HepG2 (cell line): Measurements from ENCODE around the gene MAP2K2. TPM values are rescaled to one million over a fixed set of nuclear protein-coding genes. Genes with fewer than 3 reads are reported as not detected.
A peak's percentile ranks its signal among the peaks of the same experiment; 100 is the strongest.

Experiments used
- CREB1 ChIP-seq, 2 experiments: fragments of 450-650 bp in 1 of 2; IDR thresholded peaks; 2 replicates each; pipeline ENCODE4 v1.6.1; 2016 to 2017; ENCODE audit warnings: control low read depth in 1 of 2, mild to moderate bottlenecking in 1 of 2, missing compliant biosample characterization in 1 of 2, missing genetic modification characterization in 1 of 2
- EZH2 ChIP-seq: conservative IDR thresholded peaks from 2 replicates; pipeline ENCODE4 v1.6.1; 2012; ENCODE audit warnings: mild to moderate bottlenecking, low read depth, low read length, moderate library complexity
- ISL2 ChIP-seq: sonication (generic); formaldehyde crosslinking; IDR thresholded peaks from 2 replicates; pipeline ENCODE4 v1.5.0; 2020; ENCODE audit warnings: missing genetic modification reagents
- KDM1A ChIP-seq: IDR thresholded peaks from 2 replicates; pipeline ENCODE4 v1.6.1; 2016; ENCODE audit warnings: missing compliant biosample characterization
- MBNL3 ChIP-seq: fragments of 250-450 bp; sonication (Bioruptor Pico); conservative IDR thresholded peaks from 2 replicates; pipeline ENCODE4 v1.8.0; 2022; ENCODE audit warnings: mild to moderate bottlenecking, inconsistent platforms
- NBN ChIP-seq: fragments of 450-650 bp; conservative IDR thresholded peaks from 2 replicates; pipeline ENCODE4 v1.6.1; 2017
- NR2F1 ChIP-seq, 2 experiments: fragments of 450-650 bp in 1 of 2; formaldehyde crosslinking in 1 of 2; IDR thresholded peaks; 2 replicates each; pipeline versions ENCODE4 v1.5.0 to v1.6.1; 2016 to 2020; ENCODE audit warnings: mild to moderate bottlenecking in 1 of 2, missing compliant biosample characterization in 1 of 2, missing genetic modification reagents in 1 of 2, moderate library complexity in 1 of 2
- PAX8 ChIP-seq: sonication (generic); formaldehyde crosslinking; IDR thresholded peaks from 2 replicates; pipeline ENCODE4 v1.8.0; 2022; ENCODE audit warnings: mild to moderate bottlenecking, missing genetic modification reagents, borderline replicate concordance
- PCBP2 ChIP-seq: fragments of 200-400 bp; formaldehyde crosslinking; optimal IDR thresholded peaks from 2 replicates; pipeline ENCODE3; 2018; ENCODE audit warnings: low read length, low read depth; ENCODE audit not compliant: poor library complexity, severe bottlenecking
- PHF8 ChIP-seq: sonication (generic); formaldehyde crosslinking; IDR thresholded peaks from 2 replicates; pipeline ENCODE4 v1.5.0; 2020; ENCODE audit warnings: missing genetic modification reagents
- THYN1 ChIP-seq: sonication (generic); formaldehyde crosslinking; IDR thresholded peaks from 2 replicates; pipeline ENCODE4 v1.8.1; 2023; ENCODE audit warnings: low read depth, mild to moderate bottlenecking, moderate library complexity, missing genetic modification reagents, borderline replicate concordance
- TSC22D2 ChIP-seq: sonication (generic); formaldehyde crosslinking; IDR thresholded peaks from 2 replicates; pipeline ENCODE4 v1.5.1; 2020; ENCODE audit warnings: missing genetic modification reagents, mild to moderate bottlenecking, borderline replicate concordance
- YEATS2 ChIP-seq: sonication (generic); formaldehyde crosslinking; IDR thresholded peaks from 2 replicates; pipeline ENCODE4 v1.4.0; 2020; ENCODE audit warnings: missing genetic modification reagents, borderline replicate concordance
- ZFP62 ChIP-seq: sonication (generic); formaldehyde crosslinking; IDR thresholded peaks from 2 replicates; pipeline ENCODE4 v1.4.0; 2020; ENCODE audit warnings: missing genetic modification reagents
- ZIK1 ChIP-seq: sonication (generic); formaldehyde crosslinking; IDR thresholded peaks from 2 replicates; pipeline ENCODE4 v1.5.0; 2020; ENCODE audit warnings: mild to moderate bottlenecking, low read depth, missing genetic modification reagents, borderline replicate concordance
- ZNF281 ChIP-seq: sonication (generic); formaldehyde crosslinking; IDR thresholded peaks from 2 replicates; pipeline ENCODE4 v1.4.0; 2020; ENCODE audit warnings: missing genetic modification reagents, borderline replicate concordance
- ZNF33B ChIP-seq: sonication (generic); formaldehyde crosslinking; IDR thresholded peaks from 2 replicates; pipeline ENCODE4 v1.5.1; 2020; ENCODE audit warnings: mild to moderate bottlenecking, missing genetic modification reagents
- ZNF460 ChIP-seq: sonication (generic); formaldehyde crosslinking; IDR thresholded peaks from 2 replicates; pipeline ENCODE4 v1.5.1; 2020; ENCODE audit warnings: missing genetic modification reagents, mild to moderate bottlenecking, borderline replicate concordance
- ZNF569 ChIP-seq: sonication (generic); formaldehyde crosslinking; IDR thresholded peaks from 2 replicates; pipeline ENCODE4 v1.5.0; 2020; ENCODE audit warnings: mild to moderate bottlenecking, missing genetic modification reagents, moderate library complexity, borderline replicate concordance
- ZNF687 ChIP-seq: sonication (generic); formaldehyde crosslinking; IDR thresholded peaks from 2 replicates; pipeline ENCODE4 v1.5.1; 2020; ENCODE audit warnings: mild to moderate bottlenecking, missing genetic modification reagents, moderate library complexity
- polyA plus RNA-seq, 8 experiments: library from polyadenylated mRNA; depleted of rRNA in 3 of 8; stranded (reverse) in 7 of 8; unstranded in 1 of 8; fragments of >200 nt; fragmentation: Illumina TruSeq in 4 of 8; extraction: Trizol in 4 of 8; gene quantifications; 2 replicates each; pipeline versions ENCODE4 v1.2.1 to v1.2.3, GENCODE V29; 2011 to 2016; ENCODE audit warnings: low read depth in 4 of 8, missing spikeins in 1 of 8, mixed read lengths in 1 of 8; ENCODE audit not compliant: insufficient read depth in 1 of 8
- total RNA-seq, 5 experiments: library from RNA; depleted of rRNA; stranded (reverse); fragments of >200 nt; fragmentation: Illumina TruSeq; extraction: Trizol; gene quantifications; 2 replicates each; pipeline ENCODE4 v1.2.3, GENCODE V29; 2016; ENCODE audit warnings: low read depth in 1 of 5
- TF ChIP-seq, protein P1 (sequence below): sonication (generic); formaldehyde crosslinking; IDR thresholded peaks from 2 replicates; pipeline ENCODE4 v1.5.0; 2020; ENCODE audit warnings: missing genetic modification reagents

The MAP2K2 gene
- total and polyA plus RNA-seq, 2 of the 13 experiments (the other 11 are each of a cell fraction or from before 2014, with no cell fraction given): 70.3 to 80.9 TPM

DNA sequence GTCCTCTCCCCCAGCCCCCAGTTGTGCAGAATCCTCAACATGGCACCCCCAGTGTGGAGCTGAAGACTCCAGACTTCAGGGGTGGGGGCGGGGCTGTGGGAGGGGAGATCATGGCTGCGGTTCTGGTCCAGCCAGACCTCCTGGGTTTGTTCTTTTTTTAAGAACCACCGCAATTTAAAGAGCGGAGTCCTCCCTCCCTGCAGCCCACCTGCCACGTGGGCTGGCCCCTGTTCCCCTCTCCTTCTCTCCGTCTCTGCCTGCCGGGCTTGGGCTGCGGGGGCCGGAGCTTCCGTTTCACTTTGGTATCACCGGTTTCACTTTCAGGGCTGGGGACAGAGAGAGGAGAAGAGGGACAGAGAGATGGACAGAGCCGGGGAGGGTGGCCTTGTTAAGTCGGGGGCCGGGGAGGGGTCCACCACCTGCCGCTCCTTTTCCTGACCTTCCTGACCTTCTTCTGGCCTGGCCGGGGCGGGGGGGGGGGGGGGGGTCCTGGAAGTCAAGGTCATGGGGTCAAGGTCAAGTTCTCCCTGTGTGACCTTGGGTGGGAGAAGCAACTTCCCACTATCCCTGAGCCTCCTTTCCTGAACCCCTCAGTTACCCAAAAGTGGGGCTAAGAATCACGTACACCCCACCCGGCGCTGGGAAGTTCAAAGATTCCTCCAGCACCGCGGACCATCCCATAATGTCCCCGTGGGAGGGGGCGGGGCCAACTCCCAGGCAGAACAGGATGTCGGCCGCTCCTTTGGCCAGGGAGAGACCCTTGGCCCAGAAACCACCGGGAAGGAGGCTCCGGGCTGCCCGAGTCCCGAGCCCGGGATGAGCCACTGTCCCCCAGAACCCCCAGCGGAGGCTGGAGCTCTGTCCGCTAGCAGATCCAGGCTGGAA is 45.9 kb downstream of the MAP2K2 start (continued):
- no peak for TF ChIP-seq KDM1A (CRISPR knock-in tag)
- no peak for TF ChIP-seq THYN1 (CRISPR knock-in tag)
- no peak for TF ChIP-seq ISL2 (CRISPR knock-in tag)
- TF ChIP-seq, protein P1, sequence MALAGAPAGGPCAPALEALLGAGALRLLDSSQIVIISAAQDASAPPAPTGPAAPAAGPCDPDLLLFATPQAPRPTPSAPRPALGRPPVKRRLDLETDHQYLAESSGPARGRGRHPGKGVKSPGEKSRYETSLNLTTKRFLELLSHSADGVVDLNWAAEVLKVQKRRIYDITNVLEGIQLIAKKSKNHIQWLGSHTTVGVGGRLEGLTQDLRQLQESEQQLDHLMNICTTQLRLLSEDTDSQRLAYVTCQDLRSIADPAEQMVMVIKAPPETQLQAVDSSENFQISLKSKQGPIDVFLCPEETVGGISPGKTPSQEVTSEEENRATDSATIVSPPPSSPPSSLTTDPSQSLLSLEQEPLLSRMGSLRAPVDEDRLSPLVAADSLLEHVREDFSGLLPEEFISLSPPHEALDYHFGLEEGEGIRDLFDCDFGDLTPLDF: no peak
- no peak for TF ChIP-seq TSC22D2
- TF ChIP-seq ZNF569 (CRISPR knock-in tag): no peak
- no peak for TF ChIP-seq ZNF33B
- no peak for TF ChIP-seq MBNL3
- no peak for TF ChIP-seq NBN
- no peak for TF ChIP-seq PCBP2
- no peak for TF ChIP-seq PAX8 (CRISPR knock-in tag)
- TF ChIP-seq ZNF687 (CRISPR knock-in tag): peak; percentile 51
- TF ChIP-seq ZIK1 (CRISPR knock-in tag): no peak
- no peak for TF ChIP-seq EZH2
- no peak for TF ChIP-seq CREB1 (IDR thresholded peaks at IDR 0.05)
- no peak for TF ChIP-seq CREB1 (CRISPR knock-in tag; IDR thresholded peaks at IDR 0.05)
- TF ChIP-seq YEATS2 (CRISPR knock-in tag): no peak
- TF ChIP-seq ZFP62 (CRISPR knock-in tag): no peak
- peak; percentile 67 to 92 for TF ChIP-seq NR2F1 (CRISPR knock-in tag; IDR thresholded peaks at IDR 0.05)
- peak; percentile 30 for TF ChIP-seq ZNF281 (CRISPR knock-in tag)
- TF ChIP-seq PHF8 (CRISPR knock-in tag): peak; percentile 44
- TF ChIP-seq ZNF460 (CRISPR knock-in tag): no peak
